Endodermal cell (in vitro differentiated cells): ENCODE results near the gene CACNA1D. TPM values are rescaled to one million over a fixed set of nuclear protein-coding genes. Genes with fewer than 3 reads are reported as not detected.

Source experiments
- DNase-seq: peaks from one replicate; pipeline ENCODE4 v3.0.0-alpha.2; 2017
- H3K27ac ChIP-seq: 2 replicates; pipeline ENCODE4 v1.5.1; 2013; ENCODE audit warnings: mild to moderate bottlenecking, low read depth, low read length, moderate library complexity
- H3K27me3 ChIP-seq: 2 replicates; pipeline ENCODE4 v1.6.1; 2013; ENCODE audit warnings: mild to moderate bottlenecking, low read length, moderate library complexity; ENCODE audit not compliant: insufficient read depth, control insufficient read depth, poor library complexity, severe bottlenecking
- H3K36me3 ChIP-seq: 2 replicates; pipeline ENCODE4 v1.7.0; 2013; ENCODE audit warnings: mild to moderate bottlenecking, low read length, moderate library complexity; ENCODE audit not compliant: control insufficient read depth, insufficient read depth
- H3K4me1 ChIP-seq: one replicate; pipeline ENCODE4 v1.7.0; 2013; ENCODE audit warnings: low read length; ENCODE audit not compliant: control insufficient read depth, insufficient read depth
- H3K4me3 ChIP-seq: 2 replicates; pipeline ENCODE4 v1.5.1; 2013; ENCODE audit warnings: mild to moderate bottlenecking, low read length, moderate library complexity
- H3K9ac ChIP-seq: 2 replicates; pipeline ENCODE4 v1.6.1; 2013; ENCODE audit warnings: mild to moderate bottlenecking, low read length, moderate library complexity; ENCODE audit not compliant: poor library complexity, severe bottlenecking; ENCODE audit errors: extremely low read depth
- H3K9me3 ChIP-seq: 2 replicates; pipeline ENCODE4 v1.6.1; 2013; ENCODE audit warnings: mild to moderate bottlenecking, low read length, moderate library complexity; ENCODE audit not compliant: control insufficient read depth
- H3K27ac Mint-ChIP-seq: 2 replicates; pipeline ENCODE4 v1.8.0; 2020; ENCODE audit warnings: mixed read lengths
- H3K27me3 Mint-ChIP-seq: 2 replicates; pipeline ENCODE4 v1.8.0; 2021; ENCODE audit warnings: mild to moderate bottlenecking, mixed read lengths; ENCODE audit not compliant: insufficient read depth
- H3K36me3 Mint-ChIP-seq: 2 replicates; pipeline ENCODE4 v1.8.0; 2020; ENCODE audit warnings: low read depth, mixed read lengths
- H3K4me1 Mint-ChIP-seq: 2 replicates; pipeline ENCODE4 v1.8.0; 2020; ENCODE audit warnings: mixed read lengths
- H3K4me3 Mint-ChIP-seq: 2 replicates; pipeline ENCODE4 v1.8.0; 2020; ENCODE audit warnings: mild to moderate bottlenecking, moderate library complexity, mixed read lengths
- H3K9me3 Mint-ChIP-seq: 2 replicates; pipeline ENCODE4 v1.8.0; 2020; ENCODE audit warnings: mild to moderate bottlenecking, mixed read lengths
- CTCF ChIP-seq: fragments of 200-600 bp; sonication (generic); conservative IDR thresholded peaks from 2 replicates; pipeline ENCODE4 v1.5.0; 2021; ENCODE audit warnings: antibody characterized with exemption, mild to moderate bottlenecking
- WGBS, 2 experiments: methylation state at CpG; one replicate each; pipeline versions ENCODE4 v1.1.5 to v1.1.7; 2013; ENCODE audit warnings: missing lambda C conversion rate in 2 of 2, mixed read lengths in 1 of 2; ENCODE audit not compliant: insufficient coverage in 1 of 2, insufficient read length in 1 of 2; 5-methylcytosine and 5-hydroxymethylcytosine counted together
- total RNA-seq, 2 donors: library from RNA; stranded (reverse); fragmentation: NEBNext Ultra II Directional in 1 of 2; extraction: Animal tissue kit (Norgen Biotek cat#: 25700) in 1 of 2; gene quantifications; 2 replicates in 1 of 2; 3 replicates in 1 of 2; pipeline ENCODE4 v1.2.1, GENCODE V29; 2021

The CACNA1D gene
- total RNA-seq, 2 donors from 2014 or later, result 2.2 to 3.8 TPM

GRCh38 chr3:53780171-53780570, 285.8 kb downstream of the CACNA1D start:
- Histone ChIP-seq H3K4me1 (peaks cover 2% of the 10 kb centered on the region), H3K36me3 (no peaks in the 10 kb centered on the region), H3K4me3 (no peak overlapping the region), H3K27ac (no peak overlapping the region), H3K9ac (no peak overlapping the region), H3K9me3 (no peaks in the 10 kb centered on the region), H3K27me3 (no peaks in the 10 kb centered on the region)
- WGBS, 2 experiments, result 50 to 78% methylated on average over 1 to 4 of the region's 4 CpGs
- Mint-ChIP-seq H3K4me1 (peaks cover 5% of the 10 kb centered on the region), H3K4me3 (no peak overlapping the region), H3K27ac (no peak overlapping the region), H3K27me3 (peaks cover 2% of the 10 kb centered on the region), H3K36me3 (no peaks in the 10 kb centered on the region), H3K9me3 (no peaks in the 10 kb centered on the region)
- DNase-seq, result no peak
- TF ChIP-seq CTCF, result no peak

GRCh38 chr3:53780806-53781205, 286.4 kb downstream of the CACNA1D start:
- Histone ChIP-seq H3K9ac (no peak overlapping the region), H3K36me3 (no peaks in the 10 kb centered on the region), H3K27ac (no peak overlapping the region), H3K27me3 (no peaks in the 10 kb centered on the region), H3K9me3 (no peaks in the 10 kb centered on the region), H3K4me1 (peaks cover 2% of the 10 kb centered on the region), H3K4me3 (no peak overlapping the region)
- Mint-ChIP-seq H3K27ac (no peak overlapping the region), H3K9me3 (no peaks in the 10 kb centered on the region), H3K36me3 (no peaks in the 10 kb centered on the region), H3K27me3 (peaks cover 2% of the 10 kb centered on the region), H3K4me3 (no peak overlapping the region), H3K4me1 (peaks cover 2% of the 10 kb centered on the region)
- no peak for TF ChIP-seq CTCF
- DNase-seq, result no peak
- 87 to 100% methylated on average over 1 to 2 of the region's 2 CpGs for WGBS, 2 experiments

GRCh38 chr3:53787016-53787415, 292.6 kb downstream of the CACNA1D start:
- Histone ChIP-seq H3K4me3 (no peak overlapping the region), H3K9me3 (no peaks in the 10 kb centered on the region), H3K27ac (no peak overlapping the region), H3K36me3 (no peaks in the 10 kb centered on the region), H3K9ac (no peak overlapping the region), H3K27me3 (no peaks in the 10 kb centered on the region), H3K4me1 (no peaks in the 10 kb centered on the region)
- 87% methylated on average over 9 of the region's 9 CpGs; no CpG with 5 or more reads in 1 of the 2 experiments for WGBS, 2 experiments
- H3K9me3 Mint-ChIP-seq, result no peaks in the 10 kb centered on the region
- no peak for DNase-seq
- H3K4me3 Mint-ChIP-seq, result no peak overlapping the region
- TF ChIP-seq CTCF, result no peak
- peaks cover 16% of the 10 kb centered on the region for H3K27me3 Mint-ChIP-seq
- H3K27ac Mint-ChIP-seq, result no peak overlapping the region
- H3K4me1 Mint-ChIP-seq, result peaks cover 5% of the 10 kb centered on the region
- no peaks in the 10 kb centered on the region for H3K36me3 Mint-ChIP-seq
